Germinal center (tissue), 1 donor: Measurements from ENCODE around the gene NPIPB2.
"Not testable (repeated sequence)": the region's sequence is repeated elsewhere in the genome, so short reads cannot be mapped to it uniquely, and the experiment has no call there.

Source experiments
- DNase-seq: peaks from one replicate; pipeline ENCODE4 v3.0.0; 2012; ENCODE audit warnings: mixed read lengths, low spot score

Gene NPIPB2

GRCh38 chr16:11957591-11958395 lies 15.9 kb upstream of the NPIPB2 start:
- DNase-seq: no peak

GRCh38 chr16:11956558-11956957 lies 14.7 kb upstream of the NPIPB2 start:
- no peak for DNase-seq

GRCh38 chr16:11955713-11956123 lies 13.9 kb upstream of the NPIPB2 start:
- no peak for DNase-seq

- not testable (repeated sequence) for DNase-seq
Observed at GRCh38 chr16:11953576-11953975, 11.7 kb upstream of the NPIPB2 start.

GRCh38 chr16:11950388-11950787 lies 8.5 kb upstream of the NPIPB2 start:
- peak; percentile 36 for DNase-seq

GRCh38 chr16:11949527-11949926 lies 7.7 kb upstream of the NPIPB2 start:
- peak; percentile 76 for DNase-seq

GRCh38 chr16:11948819-11949218 lies 7.0 kb upstream of the NPIPB2 start:
- no peak for DNase-seq

GRCh38 chr16:11946433-11946832 lies 4.6 kb upstream of the NPIPB2 start:
- DNase-seq: no peak

GRCh38 chr16:11927350-11927749 lies 14.5 kb downstream of the NPIPB2 start:
- not testable (repeated sequence) for DNase-seq

GRCh38 chr16:11924046-11924445 lies 17.8 kb downstream of the NPIPB2 start:
- DNase-seq: not testable (repeated sequence)

GRCh38 chr16:11916524-11917285 lies 25.1 kb downstream of the NPIPB2 start:
- no peak for DNase-seq

- peak; percentile 92 for DNase-seq
Observed at GRCh38 chr16:11915644-11916523, 26.0 kb downstream of the NPIPB2 start, which contains the start of gene GSPT1. Gene GSPT1 (minus strand): TSS chr16:11915956. CDS start chr16:11915720, 236 bp downstream.

GRCh38 chr16:11915114-11915643 lies 26.7 kb downstream of the NPIPB2 start:
- DNase-seq: peak; percentile 70

- peak; percentile 30 for DNase-seq
Observed at GRCh38 chr16:11914210-11915113, 27.4 kb downstream of the NPIPB2 start.

GRCh38 chr16:11913425-11914079 lies 28.3 kb downstream of the NPIPB2 start:
- DNase-seq: no peak

GRCh38 chr16:11909653-11910545 lies 31.9 kb downstream of the NPIPB2 start:
- DNase-seq: no peak

GRCh38 chr16:11907160-11907970 lies 34.5 kb downstream of the NPIPB2 start:
- DNase-seq: no peak

- no peak for DNase-seq
Observed at GRCh38 chr16:11903906-11904305, 37.9 kb downstream of the NPIPB2 start.
